WTC11 (cell line): ENCODE results near the gene THBS2. TPM values are rescaled to one million over a fixed set of nuclear protein-coding genes. Genes with fewer than 3 reads are reported as not detected.

ENCODE experiments used
- ATAC-seq: fragments of 200-7000 bp; cut with Tn5 transposase; 2 replicates; pipeline ENCODE4 v1.10.0; 2021; ENCODE audit warnings: mild to moderate bottlenecking, moderate library complexity
- CTCF ChIA-PET: fragments of 300-600 bp; sonication (Branson Sonifier 250); formaldehyde crosslinking; loops from one replicate; lab custom pipeline; 2021; ENCODE audit warnings: antibody characterized with exemption; lab: Charles Lee
- POLR2A ChIA-PET: fragments of 350-600 bp; sonication (Branson Sonifier 250); formaldehyde crosslinking; loops from one replicate; lab custom pipeline; 2021; ENCODE audit warnings: antibody characterized with exemption; lab: Charles Lee
- DNase-seq: peaks from one replicate; pipeline ENCODE4 v3.0.0; 2021; ENCODE audit warnings: low spot score
- H3K27ac Mint-ChIP-seq: 2 replicates; pipeline ENCODE4 v1.8.0; 2021; ENCODE audit warnings: mixed read lengths
- H3K27me3 Mint-ChIP-seq: 2 replicates; pipeline ENCODE4 v1.8.0; 2021; ENCODE audit warnings: low read depth, mild to moderate bottlenecking, moderate library complexity, mixed read lengths
- H3K36me3 Mint-ChIP-seq: 2 replicates; pipeline ENCODE4 v1.8.0; 2021; ENCODE audit warnings: mixed read lengths
- H3K4me1 Mint-ChIP-seq: 2 replicates; pipeline ENCODE4 v1.8.0; 2022; ENCODE audit warnings: mixed read lengths
- H3K4me3 Mint-ChIP-seq: 2 replicates; pipeline ENCODE4 v1.8.0; 2021; ENCODE audit warnings: mild to moderate bottlenecking, moderate library complexity, mixed read lengths
- H3K9me3 Mint-ChIP-seq: 2 replicates; pipeline ENCODE4 v1.8.0; 2021; ENCODE audit warnings: mixed read lengths
- CBFB ChIP-seq: sonication (generic); formaldehyde crosslinking; IDR thresholded peaks from 2 replicates; pipeline ENCODE4 v1.8.1; 2022; ENCODE audit warnings: mild to moderate bottlenecking, low read depth, missing genetic modification reagents
- CREM ChIP-seq: sonication (generic); formaldehyde crosslinking; IDR thresholded peaks from 2 replicates; pipeline ENCODE4 v1.8.1; 2022; ENCODE audit warnings: mild to moderate bottlenecking, missing genetic modification reagents, moderate library complexity
- CTCF ChIP-seq: fragments of 200-600 bp; IDR thresholded peaks from 2 replicates; pipeline ENCODE4 v1.8.0; 2022; ENCODE audit warnings: antibody characterized with exemption
- ELF4 ChIP-seq: sonication (generic); formaldehyde crosslinking; IDR thresholded peaks from 2 replicates; pipeline ENCODE4 v1.8.1; 2022; ENCODE audit warnings: low read depth, mild to moderate bottlenecking, moderate library complexity, missing genetic modification reagents
- EMX1 ChIP-seq: fragments of 250-450 bp; sonication (Bioruptor Pico); IDR thresholded peaks from 2 replicates; pipeline ENCODE4 v1.8.0; 2021; ENCODE audit warnings: mild to moderate bottlenecking
- ERG ChIP-seq: fragments of 250-450 bp; sonication (Bioruptor Pico); IDR thresholded peaks from 2 replicates; pipeline ENCODE4 v1.8.0; 2021; ENCODE audit warnings: mild to moderate bottlenecking
- FOXJ3 ChIP-seq: sonication (generic); formaldehyde crosslinking; IDR thresholded peaks from 2 replicates; pipeline ENCODE4 v1.9.0; 2021; ENCODE audit warnings: missing genetic modification reagents, mild to moderate bottlenecking, borderline replicate concordance
- IRF2 ChIP-seq: sonication (generic); formaldehyde crosslinking; IDR thresholded peaks from 2 replicates; pipeline ENCODE4 v1.8.0; 2022; ENCODE audit warnings: low read depth, missing genetic modification reagents, borderline replicate concordance
- KAT7 ChIP-seq: sonication (generic); formaldehyde crosslinking; IDR thresholded peaks from 2 replicates; pipeline ENCODE4 v1.8.1; 2023; ENCODE audit warnings: missing genetic modification reagents, mild to moderate bottlenecking, borderline replicate concordance
- MXD4 ChIP-seq: fragments of 250-450 bp; sonication (Bioruptor Pico); IDR thresholded peaks from 2 replicates; pipeline ENCODE4 v1.8.0; 2021; ENCODE audit warnings: mild to moderate bottlenecking, moderate library complexity, borderline replicate concordance
- OVOL2 ChIP-seq: fragments of 250-450 bp; sonication (Bioruptor Pico); IDR thresholded peaks from 2 replicates; pipeline ENCODE4 v1.9.0; 2021; ENCODE audit warnings: mild to moderate bottlenecking, borderline replicate concordance
- PRDM15 ChIP-seq: sonication (generic); formaldehyde crosslinking; IDR thresholded peaks from 2 replicates; pipeline ENCODE4 v1.8.0; 2022; ENCODE audit warnings: missing genetic modification reagents
- RELA ChIP-seq: sonication (generic); formaldehyde crosslinking; IDR thresholded peaks from 2 replicates; pipeline ENCODE4 v1.8.1; 2022; ENCODE audit warnings: missing genetic modification reagents, mild to moderate bottlenecking, borderline replicate concordance
- SMAD3 ChIP-seq: sonication (generic); formaldehyde crosslinking; IDR thresholded peaks from 2 replicates; pipeline ENCODE4 v1.8.0; 2022; ENCODE audit warnings: missing genetic modification reagents, mild to moderate bottlenecking, borderline replicate concordance
- SMAD4 ChIP-seq: sonication (generic); formaldehyde crosslinking; IDR thresholded peaks from 2 replicates; pipeline ENCODE4 v1.8.0; 2022; ENCODE audit warnings: mild to moderate bottlenecking, missing genetic modification reagents
- SOX15 ChIP-seq: fragments of 250-450 bp; sonication (Bioruptor Pico); IDR thresholded peaks from 2 replicates; pipeline ENCODE4 v1.9.0; 2021; ENCODE audit warnings: mild to moderate bottlenecking
- TEAD4 ChIP-seq: sonication (generic); formaldehyde crosslinking; IDR thresholded peaks from 2 replicates; pipeline ENCODE4 v1.8.0; 2022; ENCODE audit warnings: mild to moderate bottlenecking, missing genetic modification reagents
- ZNF121 ChIP-seq: sonication (generic); formaldehyde crosslinking; IDR thresholded peaks from 2 replicates; pipeline ENCODE4 v1.8.0; 2023; ENCODE audit warnings: missing genetic modification reagents
- ZNF263 ChIP-seq: sonication (generic); formaldehyde crosslinking; IDR thresholded peaks from 2 replicates; pipeline ENCODE4 v1.8.1; 2022; ENCODE audit warnings: low read depth, mild to moderate bottlenecking, moderate library complexity, missing genetic modification reagents
- ZNF317 ChIP-seq: sonication (generic); formaldehyde crosslinking; IDR thresholded peaks from 2 replicates; pipeline ENCODE4 v1.8.1; 2023; ENCODE audit warnings: low read depth, mild to moderate bottlenecking, moderate library complexity, missing genetic modification reagents, borderline replicate concordance
- ZNF423 ChIP-seq: fragments of 250-450 bp; sonication (Bioruptor Pico); IDR thresholded peaks from 2 replicates; pipeline ENCODE4 v2.1.2; 2022; ENCODE audit warnings: mild to moderate bottlenecking, moderate library complexity
- total RNA-seq: library from RNA; stranded (reverse); gene quantifications from 3 replicates; pipeline ENCODE4 v1.2.3, GENCODE V29; 2021
- TF ChIP-seq, protein P1 (sequence below): sonication (generic); formaldehyde crosslinking; IDR thresholded peaks from 2 replicates; pipeline ENCODE4 v1.8.1; 2022; ENCODE audit warnings: low read depth, missing genetic modification reagents, borderline replicate concordance
- TF ChIP-seq, protein P2 (sequence below): sonication (generic); formaldehyde crosslinking; IDR thresholded peaks from 2 replicates; pipeline ENCODE4 v1.8.1; 2022; ENCODE audit warnings: low read depth, mild to moderate bottlenecking, moderate library complexity, missing genetic modification reagents, borderline replicate concordance

Gene THBS2
- total RNA-seq, 1 experiment from 2014 or later: 40.3 TPM

- TF ChIP-seq CTCF (no peak), OVOL2 (CRISPR knock-in tag) (no peak), FOXJ3 (CRISPR knock-in tag) (no peak), EMX1 (no peak), SOX15 (CRISPR knock-in tag) (no peak), ZNF263 (CRISPR knock-in tag) (no peak), KAT7 (CRISPR knock-in tag) (no peak)
- TF ChIP-seq, protein P1, sequence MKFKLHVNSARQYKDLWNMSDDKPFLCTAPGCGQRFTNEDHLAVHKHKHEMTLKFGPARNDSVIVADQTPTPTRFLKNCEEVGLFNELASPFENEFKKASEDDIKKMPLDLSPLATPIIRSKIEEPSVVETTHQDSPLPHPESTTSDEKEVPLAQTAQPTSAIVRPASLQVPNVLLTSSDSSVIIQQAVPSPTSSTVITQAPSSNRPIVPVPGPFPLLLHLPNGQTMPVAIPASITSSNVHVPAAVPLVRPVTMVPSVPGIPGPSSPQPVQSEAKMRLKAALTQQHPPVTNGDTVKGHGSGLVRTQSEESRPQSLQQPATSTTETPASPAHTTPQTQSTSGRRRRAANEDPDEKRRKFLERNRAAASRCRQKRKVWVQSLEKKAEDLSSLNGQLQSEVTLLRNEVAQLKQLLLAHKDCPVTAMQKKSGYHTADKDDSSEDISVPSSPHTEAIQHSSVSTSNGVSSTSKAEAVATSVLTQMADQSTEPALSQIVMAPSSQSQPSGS (CRISPR knock-in tag): no peak
- TF ChIP-seq, all 79 proteins: peak for 0
Observed at GRCh38 chr6:169266746-169267591, 13.3 kb upstream of the THBS2 start (continued).

GRCh38 chr6:169266261-169266660 lies 12.6 kb upstream of the THBS2 start:
- ChIA-PET CTCF (no interaction called here), POLR2A (no interaction called here)
- Mint-ChIP-seq H3K36me3 (peaks cover 16% of the 10 kb centered on the region), H3K27ac (no peak overlapping the region), H3K4me3 (no peak overlapping the region), H3K9me3 (peaks cover 14% of the 10 kb centered on the region), H3K27me3 (peaks cover 5% of the 10 kb centered on the region; the same call in 1 of the 2 replicates), H3K4me1 (peaks cover 26% of the 10 kb centered on the region)
- ATAC-seq: no peak
- DNase-seq: no peak
- no peak for TF ChIP-seq ERG (CRISPR knock-in tag)
- TF ChIP-seq, protein P2, sequence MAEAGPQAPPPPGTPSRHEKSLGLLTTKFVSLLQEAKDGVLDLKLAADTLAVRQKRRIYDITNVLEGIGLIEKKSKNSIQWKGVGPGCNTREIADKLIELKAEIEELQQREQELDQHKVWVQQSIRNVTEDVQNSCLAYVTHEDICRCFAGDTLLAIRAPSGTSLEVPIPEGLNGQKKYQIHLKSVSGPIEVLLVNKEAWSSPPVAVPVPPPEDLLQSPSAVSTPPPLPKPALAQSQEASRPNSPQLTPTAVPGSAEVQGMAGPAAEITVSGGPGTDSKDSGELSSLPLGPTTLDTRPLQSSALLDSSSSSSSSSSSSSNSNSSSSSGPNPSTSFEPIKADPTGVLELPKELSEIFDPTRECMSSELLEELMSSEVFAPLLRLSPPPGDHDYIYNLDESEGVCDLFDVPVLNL (CRISPR knock-in tag): no peak
- TF ChIP-seq RELA (CRISPR knock-in tag): no peak

DNA sequence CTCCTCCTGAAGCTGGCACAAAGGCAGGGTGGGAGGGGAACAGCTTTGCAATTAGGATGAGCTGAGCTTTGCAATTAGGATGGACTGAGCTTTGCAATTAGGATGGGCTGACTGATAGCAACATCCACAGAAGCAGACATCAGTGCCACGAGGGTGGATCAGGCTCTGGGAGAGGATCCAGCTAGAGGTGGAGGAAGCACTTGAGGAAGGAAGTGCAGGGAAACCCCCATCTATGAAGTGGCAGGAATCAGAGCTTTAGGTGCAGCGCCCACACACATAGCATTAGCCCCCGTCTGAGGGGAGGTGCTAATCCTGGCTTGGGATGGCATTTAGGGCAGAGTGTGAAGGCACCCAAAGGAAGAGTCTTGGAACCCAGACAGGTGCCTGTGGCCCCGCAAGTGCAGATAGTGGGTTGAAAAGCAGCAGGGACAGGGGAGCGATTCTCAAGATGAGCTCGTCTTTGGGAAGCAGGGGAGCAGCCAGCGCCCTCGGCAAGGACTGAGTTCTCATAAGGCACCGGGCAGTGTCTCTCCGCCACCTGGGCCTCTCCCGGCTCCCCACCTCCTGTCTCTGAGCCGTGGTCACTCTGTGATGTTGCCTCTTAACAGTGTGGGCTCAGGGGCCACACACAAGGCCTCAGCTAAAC lies 12.0 kb upstream of the THBS2 start:
- no peak for ATAC-seq
- DNase-seq: no peak
- Mint-ChIP-seq H3K27me3 (peaks cover 5% of the 10 kb centered on the region; the same call in 1 of the 2 replicates), H3K4me3 (no peak overlapping the region), H3K36me3 (peaks cover 16% of the 10 kb centered on the region), H3K9me3 (peaks cover 14% of the 10 kb centered on the region), H3K27ac (no peak overlapping the region), H3K4me1 (peaks cover 20% of the 10 kb centered on the region)
- ChIA-PET CTCF (no interaction called here), POLR2A (no interaction called here)
- TF ChIP-seq SMAD4 (CRISPR knock-in tag): no peak
- TF ChIP-seq CREM (CRISPR knock-in tag): no peak
- no peak for TF ChIP-seq ZNF317 (CRISPR knock-in tag)
- TF ChIP-seq SMAD3 (CRISPR knock-in tag): no peak
- no peak for TF ChIP-seq PRDM15 (CRISPR knock-in tag)
- no peak for TF ChIP-seq MXD4 (CRISPR knock-in tag)
- TF ChIP-seq SOX15 (CRISPR knock-in tag): no peak
- TF ChIP-seq ZNF423 (CRISPR knock-in tag): no peak
- TF ChIP-seq CBFB (CRISPR knock-in tag): no peak
- no peak for TF ChIP-seq TEAD4 (CRISPR knock-in tag)
- TF ChIP-seq ZNF121 (CRISPR knock-in tag): no peak
- no peak for TF ChIP-seq ELF4 (CRISPR knock-in tag)
- no peak for TF ChIP-seq IRF2
